HFFc6 (cell line): ENCODE measurements around the gene FAM98C. TPM values are rescaled to one million over a fixed set of nuclear protein-coding genes. Genes with fewer than 3 reads are reported as not detected.
A peak's percentile ranks its signal among the peaks of the same experiment; 100 is the strongest.

Experiments
- DNase-seq: peaks from one replicate; pipeline ENCODE4 v3.0.0-alpha.2; 2018
- H3K27ac Mint-ChIP-seq: 2 replicates; pipeline ENCODE4 v1.8.0; 2020; ENCODE audit warnings: mild to moderate bottlenecking, mixed read lengths
- H3K27me3 Mint-ChIP-seq: 2 replicates; pipeline ENCODE4 v1.8.0; 2021; ENCODE audit warnings: mild to moderate bottlenecking, moderate library complexity, mixed read lengths; ENCODE audit not compliant: insufficient read depth
- H3K36me3 Mint-ChIP-seq: 2 replicates; pipeline ENCODE4 v1.8.0; 2021; ENCODE audit warnings: low read depth, mixed read lengths
- H3K4me1 Mint-ChIP-seq: 2 replicates; pipeline ENCODE4 v1.8.0; 2020; ENCODE audit warnings: low read depth, mixed read lengths
- H3K4me3 Mint-ChIP-seq: 2 replicates; pipeline ENCODE4 v1.8.0; 2020; ENCODE audit warnings: mild to moderate bottlenecking, moderate library complexity, mixed read lengths
- H3K9me3 Mint-ChIP-seq: 2 replicates; pipeline ENCODE4 v1.8.0; 2020; ENCODE audit warnings: mild to moderate bottlenecking, mixed read lengths
- total RNA-seq, 6 experiments: library from RNA; stranded (reverse); fragmentation: NEBNext Ultra II Directional; extraction: Animal tissue kit (Norgen Biotek cat#: 25700); gene quantifications; 2 replicates in 1 of 6; 3 replicates in 5 of 6; pipeline ENCODE4 v1.2.3, GENCODE V29; 2021
- TF ChIP-seq, protein P1 (sequence below): fragments of 200-600 bp; sonication (generic); IDR thresholded peaks from 2 replicates; pipeline ENCODE4 v1.5.0; 2021; ENCODE audit warnings: antibody characterized with exemption, mild to moderate bottlenecking

Gene FAM98C
- total RNA-seq, 6 experiments from 2014 or later, result 12.5 to 16.9 (median 15.6) TPM

DNA sequence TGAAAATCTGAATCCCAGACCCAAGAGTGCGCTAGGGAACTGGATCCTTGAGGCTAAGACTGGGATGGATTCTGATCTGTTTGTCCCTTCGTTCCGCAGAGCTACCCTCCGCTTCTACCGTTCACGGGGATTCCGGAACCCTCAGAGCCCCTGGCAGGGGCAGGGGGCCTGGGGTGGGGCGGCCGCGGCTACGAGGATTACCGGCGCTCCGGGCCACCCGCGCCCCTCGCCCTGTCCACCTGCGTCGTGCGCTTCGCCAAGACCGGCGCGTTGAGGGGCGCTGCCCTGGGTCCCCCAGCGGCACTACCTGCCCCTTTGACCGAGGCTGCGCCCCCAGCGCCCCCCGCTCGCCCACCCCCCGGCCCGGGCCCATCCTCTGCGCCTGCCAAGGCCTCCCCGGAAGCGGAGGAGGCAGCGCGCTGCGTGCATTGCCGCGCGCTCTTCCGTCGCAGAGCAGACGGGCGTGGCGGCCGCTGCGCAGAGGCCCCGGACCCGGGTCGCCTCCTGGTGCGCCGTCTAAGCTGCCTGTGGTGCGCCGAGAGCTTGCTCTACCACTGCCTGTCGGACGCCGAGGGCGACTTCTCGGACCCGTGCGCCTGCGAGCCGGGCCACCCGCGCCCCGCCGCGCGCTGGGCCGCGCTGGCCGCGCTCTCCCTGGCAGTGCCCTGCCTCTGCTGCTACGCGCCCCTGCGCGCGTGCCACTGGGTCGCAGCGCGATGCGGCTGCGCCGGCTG is 7.3 kb upstream of the FAM98C start:
- H3K4me1 Mint-ChIP-seq, result peaks cover 45% of the 10 kb centered on the region
- no peak for DNase-seq
- H3K9me3 Mint-ChIP-seq, result no peaks in the 10 kb centered on the region
- peaks cover 2% of the 10 kb centered on the region for H3K27me3 Mint-ChIP-seq
- H3K27ac Mint-ChIP-seq, result no peak overlapping the region
- TF ChIP-seq, protein P1, sequence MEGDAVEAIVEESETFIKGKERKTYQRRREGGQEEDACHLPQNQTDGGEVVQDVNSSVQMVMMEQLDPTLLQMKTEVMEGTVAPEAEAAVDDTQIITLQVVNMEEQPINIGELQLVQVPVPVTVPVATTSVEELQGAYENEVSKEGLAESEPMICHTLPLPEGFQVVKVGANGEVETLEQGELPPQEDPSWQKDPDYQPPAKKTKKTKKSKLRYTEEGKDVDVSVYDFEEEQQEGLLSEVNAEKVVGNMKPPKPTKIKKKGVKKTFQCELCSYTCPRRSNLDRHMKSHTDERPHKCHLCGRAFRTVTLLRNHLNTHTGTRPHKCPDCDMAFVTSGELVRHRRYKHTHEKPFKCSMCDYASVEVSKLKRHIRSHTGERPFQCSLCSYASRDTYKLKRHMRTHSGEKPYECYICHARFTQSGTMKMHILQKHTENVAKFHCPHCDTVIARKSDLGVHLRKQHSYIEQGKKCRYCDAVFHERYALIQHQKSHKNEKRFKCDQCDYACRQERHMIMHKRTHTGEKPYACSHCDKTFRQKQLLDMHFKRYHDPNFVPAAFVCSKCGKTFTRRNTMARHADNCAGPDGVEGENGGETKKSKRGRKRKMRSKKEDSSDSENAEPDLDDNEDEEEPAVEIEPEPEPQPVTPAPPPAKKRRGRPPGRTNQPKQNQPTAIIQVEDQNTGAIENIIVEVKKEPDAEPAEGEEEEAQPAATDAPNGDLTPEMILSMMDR, result no peak
- H3K36me3 Mint-ChIP-seq, result peaks cover 44% of the 10 kb centered on the region
- no peak overlapping the region for H3K4me3 Mint-ChIP-seq

DNA sequence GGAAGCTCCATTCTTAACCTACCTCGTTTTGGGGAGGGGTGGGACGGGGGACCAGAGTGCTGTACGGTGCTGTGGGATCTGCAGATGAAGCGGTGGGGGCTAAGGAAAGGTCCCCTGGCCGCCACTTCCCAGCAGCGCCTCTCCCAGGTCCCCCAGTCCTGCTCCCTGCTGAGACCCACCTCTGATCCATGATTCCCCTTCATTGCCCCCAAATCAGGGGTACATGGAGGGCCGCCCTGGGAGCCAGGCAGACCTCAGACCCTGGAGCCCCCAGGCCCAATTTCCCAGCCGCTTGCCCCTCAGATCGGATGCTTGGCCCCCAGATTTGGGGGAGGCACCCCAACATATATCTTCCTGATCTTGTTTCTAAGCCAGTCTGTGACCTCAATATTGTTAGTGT is 3.8 kb upstream of the FAM98C start:
- peaks cover 21% of the 10 kb centered on the region for H3K36me3 Mint-ChIP-seq
- no peaks in the 10 kb centered on the region for H3K9me3 Mint-ChIP-seq
- H3K4me1 Mint-ChIP-seq, result peaks cover 22% of the 10 kb centered on the region
- DNase-seq, result no peak
- H3K27me3 Mint-ChIP-seq, result peaks cover 4% of the 10 kb centered on the region
- H3K4me3 Mint-ChIP-seq, result no peak overlapping the region
- TF ChIP-seq, protein P1, result no peak
- H3K27ac Mint-ChIP-seq, result no peak overlapping the region

DNA sequence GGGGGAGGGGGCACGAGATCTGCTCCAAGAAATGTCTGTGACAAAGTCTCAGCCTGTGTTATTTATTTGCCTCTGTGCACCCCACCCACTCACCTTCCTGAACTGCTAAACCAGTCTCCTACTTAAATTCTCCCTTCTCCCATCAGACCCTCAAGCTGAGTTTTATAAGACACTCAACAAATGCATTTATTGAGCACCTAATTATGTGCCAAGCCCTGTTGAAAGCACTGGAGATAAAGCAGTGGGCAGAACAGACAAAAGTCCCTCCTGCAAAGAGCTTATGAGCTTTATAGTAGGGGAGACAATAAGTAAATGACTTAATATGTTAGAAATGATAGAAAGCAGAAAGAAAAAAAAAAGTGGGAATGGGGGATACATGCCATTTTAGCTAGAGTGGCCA is 3.4 kb upstream of the FAM98C start:
- Mint-ChIP-seq H3K4me1 (peaks cover 22% of the 10 kb centered on the region), H3K9me3 (no peaks in the 10 kb centered on the region), H3K27me3 (peaks cover 4% of the 10 kb centered on the region), H3K27ac (no peak overlapping the region), H3K36me3 (peaks cover 18% of the 10 kb centered on the region), H3K4me3 (no peak overlapping the region)
- no peak for DNase-seq
- TF ChIP-seq, protein P1, result no peak

DNA sequence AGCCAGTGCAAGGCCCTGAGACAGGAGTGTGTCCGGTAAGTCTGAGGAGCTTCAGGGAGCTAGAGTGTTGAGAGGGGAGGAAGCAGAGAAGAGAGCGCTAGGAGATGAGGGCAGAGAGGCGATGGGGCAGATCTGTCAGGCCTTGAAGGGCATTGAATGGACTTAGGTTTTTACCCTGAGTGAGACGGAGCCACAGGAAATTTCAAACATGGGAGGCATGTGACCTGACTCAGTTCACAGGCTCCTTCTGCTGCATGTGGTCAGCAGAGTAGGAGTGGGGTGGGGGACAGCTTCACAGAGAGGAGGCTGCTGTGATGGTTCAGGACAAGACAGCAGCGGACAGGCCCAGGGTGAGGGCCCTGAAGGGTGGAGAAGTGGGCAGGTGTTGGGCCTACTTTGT is 2.5 kb upstream of the FAM98C start:
- H3K4me1 Mint-ChIP-seq, result peaks cover 22% of the 10 kb centered on the region
- peaks cover 13% of the 10 kb centered on the region for H3K36me3 Mint-ChIP-seq
- no peak for DNase-seq
- H3K27me3 Mint-ChIP-seq, result peaks cover 2% of the 10 kb centered on the region
- peak overlapping the region; percentile 53 for H3K27ac Mint-ChIP-seq
- TF ChIP-seq, protein P1, result no peak
- H3K4me3 Mint-ChIP-seq, result no peak overlapping the region
- H3K9me3 Mint-ChIP-seq, result no peaks in the 10 kb centered on the region

DNA sequence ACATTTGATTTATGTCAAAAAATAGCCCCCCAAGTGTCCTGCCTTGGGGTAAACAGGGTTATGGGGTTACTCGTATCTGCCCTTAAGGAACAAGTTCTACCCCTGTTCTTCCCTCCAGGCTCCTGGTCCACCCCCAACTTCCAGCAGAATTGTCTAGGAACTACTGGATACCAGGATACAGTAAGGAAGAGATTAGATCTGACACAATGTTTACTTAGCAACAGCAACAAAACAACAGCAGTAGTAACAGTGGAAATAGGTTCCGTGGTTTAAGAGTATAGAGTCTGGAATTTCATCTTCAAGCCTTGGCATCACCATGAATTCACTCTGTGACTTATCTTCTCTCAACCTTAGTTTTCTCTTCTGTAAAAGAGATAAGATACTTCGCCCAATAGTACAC is 1.7 kb upstream of the FAM98C start:
- Mint-ChIP-seq H3K4me3 (no peak overlapping the region), H3K36me3 (peaks cover 13% of the 10 kb centered on the region), H3K27ac (peak overlapping the region; percentile 63), H3K9me3 (no peaks in the 10 kb centered on the region), H3K27me3 (peaks cover 2% of the 10 kb centered on the region), H3K4me1 (peaks cover 22% of the 10 kb centered on the region)
- DNase-seq, result peak; percentile 79
- TF ChIP-seq, protein P1, result no peak
